GM12801 (cell line): ENCODE results near the gene SETBP1.

Source experiments
- CTCF ChIP-seq: IDR thresholded peaks from one replicate; pipeline ENCODE4 v1.5.1; 2011; ENCODE audit warnings: control low read depth; ENCODE audit not compliant: insufficient read length; ENCODE audit errors: extremely low read depth

SETBP1 gene

GRCh38 chr18:44996261-44996660 is 315.6 kb downstream of the SETBP1 start:
- no peak for TF ChIP-seq CTCF

GRCh38 chr18:44997174-44997573 is 316.5 kb downstream of the SETBP1 start:
- TF ChIP-seq CTCF, result no peak

GRCh38 chr18:44998360-44998759 is 317.7 kb downstream of the SETBP1 start:
- TF ChIP-seq CTCF, result no peak

GRCh38 chr18:45004546-45005080 is 323.9 kb downstream of the SETBP1 start:
- no peak for TF ChIP-seq CTCF

- TF ChIP-seq CTCF, result no peak
Observed at GRCh38 chr18:45006934-45007333, 326.2 kb downstream of the SETBP1 start.

GRCh38 chr18:45007531-45007930 is 326.8 kb downstream of the SETBP1 start:
- TF ChIP-seq CTCF, result no peak

- TF ChIP-seq CTCF, result no peak
Observed at GRCh38 chr18:45008694-45009413, 328.2 kb downstream of the SETBP1 start.
